SK-N-MC (cell line): ENCODE data around the gene GK.

ENCODE experiments used
- DNase-seq: peaks from one replicate; pipeline ENCODE4 v3.0.0-alpha.2; 2011; ENCODE audit warnings: low read depth, low spot score
- H3K27ac ChIP-seq: fragments of 200-600 bp; sonication (generic); 2 replicates; pipeline ENCODE4 v1.5.1; 2016; ENCODE audit warnings: mixed run types
- H3K36me3 ChIP-seq: fragments of 200-600 bp; sonication (generic); 2 replicates; pipeline ENCODE4 v1.6.1; 2017; ENCODE audit warnings: antibody characterized with exemption, low read length, mixed read lengths; ENCODE audit not compliant: insufficient read depth
- H3K4me3 ChIP-seq: fragments of 200-600 bp; sonication (generic); 2 replicates; pipeline ENCODE4 v1.5.1; 2016
- H3K9ac ChIP-seq: fragments of 200-600 bp; sonication (generic); 2 replicates; pipeline ENCODE4 v1.8.0; 2017; ENCODE audit warnings: mixed run types, mixed read lengths; ENCODE audit not compliant: insufficient read length
- H3K9me3 ChIP-seq: fragments of 200-600 bp; sonication (generic); 2 replicates; pipeline ENCODE4 v1.6.1; 2017; ENCODE audit warnings: low read depth, mild to moderate bottlenecking, antibody characterized with exemption, low read length, moderate library complexity, mixed read lengths
- EZH2 ChIP-seq: fragments of 200-600 bp; sonication (generic); IDR thresholded peaks from one replicate; pipeline ENCODE4 v1.6.1; 2017; ENCODE audit warnings: antibody characterized with exemption
- FOXP2 ChIP-seq: optimal IDR thresholded peaks from 2 replicates; pipeline ENCODE3; 2011; ENCODE audit warnings: mild to moderate bottlenecking, moderate library complexity; ENCODE audit not compliant: insufficient read depth; ENCODE audit errors: extremely low read length, control extremely low read depth
- POLR2AphosphoS5 ChIP-seq: IDR thresholded peaks from 2 replicates; pipeline ENCODE4 v1.6.1; 2012; ENCODE audit warnings: mild to moderate bottlenecking, low read depth, low read length, borderline replicate concordance

Gene GK

DNA sequence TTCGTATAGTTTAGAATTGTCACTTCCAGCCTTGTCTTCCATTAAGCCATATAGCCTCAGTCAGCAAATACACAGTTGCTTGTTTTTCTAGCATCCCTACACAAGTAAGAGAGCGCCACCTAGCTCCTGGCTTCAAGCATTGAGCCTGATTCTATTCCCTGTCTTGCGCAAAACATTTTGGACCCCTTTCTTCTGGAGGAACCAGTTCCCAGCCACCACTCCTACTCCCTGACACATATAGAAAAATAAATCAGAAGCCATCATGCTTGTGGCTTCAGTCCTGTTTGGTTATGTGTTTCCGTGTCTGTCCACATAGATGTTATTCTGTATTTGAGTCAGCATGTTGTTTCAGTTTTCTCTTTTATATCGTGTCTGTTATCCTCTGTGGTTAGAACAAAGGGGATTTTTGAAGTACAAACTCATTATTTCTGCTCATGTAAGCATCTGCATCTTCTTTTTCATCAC lies 59.9 kb downstream of the GK start:
- no peak overlapping the region for H3K27ac ChIP-seq
- TF ChIP-seq POLR2AphosphoS5: no peak
- TF ChIP-seq EZH2: no peak
- TF ChIP-seq FOXP2: no peak
- no peak overlapping the region for H3K4me3 ChIP-seq
- H3K9ac ChIP-seq: no peak overlapping the region
- peak; percentile 24 for DNase-seq
- no peaks in the 10 kb centered on the region for H3K9me3 ChIP-seq
- no peaks in the 10 kb centered on the region for H3K36me3 ChIP-seq

DNA sequence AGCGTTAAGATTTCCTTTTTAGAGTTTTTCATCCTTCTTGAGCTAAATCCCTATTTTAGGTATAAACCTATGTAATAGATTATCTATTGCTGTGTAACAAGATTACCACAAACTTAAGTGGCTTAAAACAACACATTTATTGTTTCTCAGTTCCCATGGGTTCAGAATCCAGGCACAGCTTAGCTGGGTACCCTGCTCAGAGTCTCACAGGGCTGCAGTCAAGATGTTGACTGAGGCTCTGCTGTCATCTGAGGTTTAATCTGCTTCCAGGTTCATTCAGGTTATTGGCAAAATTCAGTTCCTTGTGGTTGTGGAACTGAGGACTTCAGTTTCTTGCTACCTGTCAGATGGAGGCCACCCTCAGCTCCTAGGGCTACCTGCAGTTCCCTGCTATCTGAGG lies 60.9 kb downstream of the GK start:
- H3K36me3 ChIP-seq: no peaks in the 10 kb centered on the region
- H3K4me3 ChIP-seq: no peak overlapping the region
- H3K9ac ChIP-seq: no peak overlapping the region
- DNase-seq: no peak
- no peak overlapping the region for H3K27ac ChIP-seq
- H3K9me3 ChIP-seq: no peaks in the 10 kb centered on the region
- no peak for TF ChIP-seq FOXP2
- no peak for TF ChIP-seq EZH2
- no peak for TF ChIP-seq POLR2AphosphoS5

DNA sequence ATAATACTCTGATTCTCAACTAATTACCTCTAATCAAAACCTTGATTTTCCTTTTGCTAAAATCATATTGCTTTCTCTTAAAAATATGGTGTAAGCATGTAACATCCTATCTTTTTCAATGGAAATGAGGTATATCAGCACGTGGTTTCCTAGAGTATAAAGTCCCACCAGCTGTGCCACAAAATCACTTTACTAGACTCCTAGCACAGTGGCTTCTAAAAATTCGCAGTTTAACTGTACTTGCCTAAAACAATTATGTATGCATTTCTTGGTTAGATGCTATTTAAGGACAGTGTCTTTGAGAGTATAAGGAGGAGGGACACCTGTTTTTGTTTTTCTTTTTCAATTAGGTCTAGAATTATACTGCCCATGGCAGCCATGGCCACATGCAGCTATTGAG lies 62.8 kb downstream of the GK start:
- no peaks in the 10 kb centered on the region for H3K36me3 ChIP-seq
- no peaks in the 10 kb centered on the region for H3K9me3 ChIP-seq
- H3K9ac ChIP-seq: no peak overlapping the region
- no peak overlapping the region for H3K27ac ChIP-seq
- no peak overlapping the region for H3K4me3 ChIP-seq
- DNase-seq: no peak
- TF ChIP-seq POLR2AphosphoS5: no peak
- no peak for TF ChIP-seq FOXP2
- no peak for TF ChIP-seq EZH2

DNA sequence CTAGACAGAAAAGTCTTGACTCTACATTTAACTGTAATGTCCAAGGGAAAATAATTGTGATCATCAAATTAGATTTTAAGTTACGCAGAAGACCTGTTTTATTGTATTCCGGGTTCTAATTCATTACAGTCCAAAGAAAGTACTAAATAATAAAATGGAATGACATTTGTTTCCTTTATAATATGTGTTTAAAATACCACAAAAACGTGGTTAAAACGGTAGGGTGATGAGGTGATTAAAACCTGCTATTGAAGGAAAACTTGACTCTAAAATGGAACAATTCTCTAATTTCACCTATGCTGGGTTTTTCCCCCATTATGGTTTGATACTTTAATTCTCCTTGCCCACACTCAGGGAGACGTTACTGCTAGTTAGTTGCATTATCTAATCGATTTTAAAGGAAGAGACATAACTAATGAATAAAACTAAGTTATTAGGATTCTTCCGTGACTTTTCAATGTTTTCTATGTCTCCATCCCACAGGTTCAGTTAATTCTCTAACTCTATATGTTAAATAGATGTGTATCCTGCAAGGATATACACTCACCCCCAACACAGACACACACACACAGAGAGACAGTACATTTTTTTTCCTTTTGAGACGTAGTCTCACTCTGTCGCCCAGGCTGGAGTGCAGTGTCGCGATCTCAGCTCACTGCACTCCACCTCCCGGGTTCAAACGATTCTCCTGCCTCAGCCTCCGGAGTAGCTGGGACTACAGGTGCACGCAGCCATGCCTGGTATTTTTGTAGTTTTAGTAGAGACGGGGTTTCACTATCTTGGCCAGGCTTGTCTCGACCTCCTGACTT lies 80.8 kb downstream of the GK start:
- H3K36me3 ChIP-seq: no peaks in the 10 kb centered on the region
- H3K4me3 ChIP-seq: no peak overlapping the region
- H3K9me3 ChIP-seq: no peaks in the 10 kb centered on the region
- DNase-seq: no peak
- H3K27ac ChIP-seq: no peak overlapping the region
- TF ChIP-seq FOXP2 (no peak), POLR2AphosphoS5 (no peak), EZH2 (no peak)
- no peak overlapping the region for H3K9ac ChIP-seq

DNA sequence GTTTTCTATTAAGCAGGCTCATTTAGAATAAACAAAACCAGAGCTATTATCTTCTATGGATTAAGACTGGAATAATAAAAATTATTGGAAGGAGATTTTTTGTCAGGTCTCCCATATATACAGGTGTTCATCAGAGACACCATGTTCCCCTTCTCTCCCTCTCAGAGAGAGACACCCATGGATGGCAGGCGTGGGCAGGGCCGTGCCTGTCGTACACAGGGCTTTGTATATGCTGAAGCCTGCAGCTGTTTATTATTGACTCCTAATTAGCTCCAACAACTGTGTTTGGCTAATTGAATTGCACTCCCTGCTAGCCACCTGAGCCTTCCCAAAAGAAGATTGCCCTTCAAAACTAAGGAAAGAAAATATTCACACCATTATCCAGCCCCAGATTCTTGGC lies 81.6 kb downstream of the GK start:
- no peak for DNase-seq
- TF ChIP-seq POLR2AphosphoS5 (no peak), EZH2 (no peak), FOXP2 (no peak)
- no peak overlapping the region for H3K4me3 ChIP-seq
- H3K36me3 ChIP-seq: no peaks in the 10 kb centered on the region
- no peak overlapping the region for H3K9ac ChIP-seq
- no peak overlapping the region for H3K27ac ChIP-seq
- no peaks in the 10 kb centered on the region for H3K9me3 ChIP-seq

DNA sequence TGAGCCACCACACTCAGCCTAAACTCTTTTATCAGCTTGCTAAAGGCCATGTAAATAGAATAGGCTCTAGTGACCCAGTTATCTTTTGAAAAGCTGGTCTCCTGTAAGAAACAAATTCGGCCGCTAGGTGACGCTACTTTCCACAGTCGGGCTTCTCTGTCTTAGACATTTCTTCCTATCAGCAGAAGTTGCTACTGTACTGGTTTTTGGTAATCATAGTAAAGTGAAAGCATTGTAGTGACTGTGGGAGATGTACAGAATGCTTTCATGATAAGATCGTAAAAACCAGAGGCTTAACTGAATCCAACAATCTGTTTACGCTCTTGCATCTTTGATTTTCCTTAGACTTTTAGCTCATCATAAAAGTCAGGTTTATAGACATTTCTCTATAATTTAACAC lies 82.6 kb downstream of the GK start:
- peak; percentile 37 for DNase-seq

DNA sequence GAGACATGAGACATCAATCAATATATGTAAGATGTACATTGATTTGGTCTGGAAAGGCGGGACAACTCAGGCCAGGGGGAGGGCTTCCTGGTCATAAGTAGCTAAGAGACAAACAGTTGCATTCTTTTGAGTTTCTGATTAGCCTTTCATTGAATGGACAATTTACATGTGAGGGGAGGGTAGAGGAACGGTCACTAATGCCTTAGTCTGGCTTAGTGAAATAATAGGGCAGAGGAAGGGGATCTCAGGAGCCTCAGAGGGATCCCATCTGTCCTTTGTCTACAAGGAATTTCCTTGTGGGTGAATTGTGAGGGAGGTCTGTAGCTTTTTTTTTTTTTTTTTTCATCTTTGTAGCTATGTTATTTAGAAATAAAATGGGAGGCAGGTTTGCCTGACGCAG lies 88.3 kb downstream of the GK start:
- Histone ChIP-seq H3K9me3 (no peaks in the 10 kb centered on the region), H3K27ac (no peak overlapping the region), H3K4me3 (no peak overlapping the region), H3K36me3 (no peaks in the 10 kb centered on the region), H3K9ac (no peak overlapping the region)
- TF ChIP-seq EZH2 (no peak), FOXP2 (no peak), POLR2AphosphoS5 (no peak)
- no peak for DNase-seq

More for the DNA sequence above, 82.6 kb downstream of the GK start:
- no peaks in the 10 kb centered on the region for H3K36me3 ChIP-seq
- no peak overlapping the region for H3K4me3 ChIP-seq
- TF ChIP-seq EZH2 (no peak), POLR2AphosphoS5 (no peak), FOXP2 (no peak)
- H3K27ac ChIP-seq: no peak overlapping the region
- H3K9me3 ChIP-seq: no peaks in the 10 kb centered on the region
- H3K9ac ChIP-seq: no peak overlapping the region

DNA sequence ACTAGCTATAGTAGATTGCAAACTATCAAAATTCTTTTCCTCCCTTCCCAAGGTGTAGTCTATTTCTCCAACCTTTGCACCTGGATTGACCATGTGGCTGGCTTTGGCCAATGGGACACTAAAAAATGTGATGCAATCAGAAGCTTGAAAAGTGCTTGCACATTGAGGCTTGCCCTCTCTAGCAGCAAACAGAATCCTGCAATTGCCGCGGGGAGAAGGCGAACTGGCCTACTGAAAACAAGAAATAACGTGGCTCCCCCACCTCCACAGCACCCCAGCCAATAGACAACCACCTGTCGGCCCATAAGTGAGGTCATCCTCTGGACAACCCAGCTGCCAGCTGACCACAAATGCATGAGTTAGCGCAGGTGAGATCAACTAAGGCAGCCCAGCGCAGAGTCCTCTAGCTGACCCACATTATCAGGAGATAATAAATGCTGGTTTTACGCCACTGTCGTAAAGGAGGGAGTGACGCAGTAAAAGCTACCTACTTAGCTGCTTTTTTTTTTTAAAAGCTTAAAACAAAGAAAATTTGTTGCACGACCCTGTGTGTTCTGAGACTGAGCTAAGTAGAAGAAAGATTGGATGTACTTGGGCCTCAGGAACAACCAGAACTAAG lies 95.2 kb downstream of the GK start:
- TF ChIP-seq POLR2AphosphoS5 (no peak), EZH2 (no peak), FOXP2 (no peak)
- no peaks in the 10 kb centered on the region for H3K36me3 ChIP-seq
- no peak overlapping the region for H3K27ac ChIP-seq
- no peaks in the 10 kb centered on the region for H3K9me3 ChIP-seq
- no peak overlapping the region for H3K4me3 ChIP-seq
- no peak for DNase-seq
- H3K9ac ChIP-seq: no peak overlapping the region
